ENCODE measurements around the gene NGEF.

The NGEF gene

GRCh38 chr2:233031556-233032500 is 18.8 kb upstream of the NGEF start:
- no peaks in the 10 kb centered on the region for H3K36me3 ChIP-seq (ENCODE audit: insufficient read depth, low read length)
- TF ChIP-seq EZH2 (IDR thresholded peaks at IDR 0.05; ENCODE audit: borderline replicate concordance, low read length) (no peak), CTCF (IDR thresholded peaks at IDR 0.05; ENCODE audit: low read length) (no peak)
- H3K9me3 ChIP-seq (ENCODE audit: low read length) = peaks cover 3% of the 10 kb centered on the region; the same call in 1 of the 2 replicates
- no peak overlapping the region for H3K27ac ChIP-seq (ENCODE audit: low read depth, low read length, poor library complexity, severe bottlenecking)
- H3K9me2 ChIP-seq (ENCODE audit: low read depth, low read length) = no peaks in the 10 kb centered on the region
- H3K4me3 ChIP-seq (ENCODE audit: low read depth, low read length, poor library complexity, severe bottlenecking) = no peak overlapping the region
- H3F3A ChIP-seq (ENCODE audit: insufficient read depth, low read length) = no peaks in the 10 kb centered on the region
- H3K79me2 ChIP-seq (ENCODE audit: insufficient read depth, low read length) = no peaks in the 10 kb centered on the region
- H3K4me1 ChIP-seq (ENCODE audit: insufficient read depth, low read length, severe bottlenecking) = no peaks in the 10 kb centered on the region
- peaks cover 10% of the 10 kb centered on the region; the same call in 1 of the 2 replicates for H3K27me3 ChIP-seq (ENCODE audit: insufficient read depth, low read length)
- H3K9ac ChIP-seq (ENCODE audit: low read length) = no peak overlapping the region
- no peaks in the 10 kb centered on the region for H4K20me1 ChIP-seq (ENCODE audit: insufficient read depth, low read length)
- no peak overlapping the region for H3K4me2 ChIP-seq (ENCODE audit: low read length)
- H2AFZ ChIP-seq (ENCODE audit: low read length) = no peak overlapping the region

- Histone ChIP-seq H3F3A (ENCODE audit: insufficient read depth, low read length) (no peaks in the 10 kb centered on the region), H3K9ac (ENCODE audit: low read length) (no peak overlapping the region), H3K4me3 (ENCODE audit: low read depth, low read length, poor library complexity, severe bottlenecking) (no peak overlapping the region), H3K27ac (ENCODE audit: low read depth, low read length, poor library complexity, severe bottlenecking) (no peak overlapping the region), H3K4me1 (ENCODE audit: insufficient read depth, low read length, severe bottlenecking) (no peaks in the 10 kb centered on the region), H4K20me1 (ENCODE audit: insufficient read depth, low read length) (no peaks in the 10 kb centered on the region), H3K9me3 (ENCODE audit: low read length) (no peaks in the 10 kb centered on the region), H3K9me2 (ENCODE audit: low read depth, low read length) (no peaks in the 10 kb centered on the region), H2AFZ (ENCODE audit: low read length) (no peak overlapping the region), H3K4me2 (ENCODE audit: low read length) (no peak overlapping the region), H3K36me3 (ENCODE audit: insufficient read depth, low read length) (no peaks in the 10 kb centered on the region), H3K27me3 (ENCODE audit: insufficient read depth, low read length) (peaks cover 10% of the 10 kb centered on the region; the same call in 1 of the 2 replicates), H3K79me2 (ENCODE audit: insufficient read depth, low read length) (no peaks in the 10 kb centered on the region)
- TF ChIP-seq CTCF (IDR thresholded peaks at IDR 0.05; ENCODE audit: low read length) (no peak), EZH2 (IDR thresholded peaks at IDR 0.05; ENCODE audit: borderline replicate concordance, low read length) (no peak)
Observed at GRCh38 chr2:233029321-233029720, 16.3 kb upstream of the NGEF start.

GRCh38 chr2:233026198-233026813 is 13.2 kb upstream of the NGEF start:
- Histone ChIP-seq H3K4me1 (ENCODE audit: insufficient read depth, low read length, severe bottlenecking) (no peaks in the 10 kb centered on the region), H2AFZ (ENCODE audit: low read length) (no peak overlapping the region), H3K79me2 (ENCODE audit: insufficient read depth, low read length) (no peaks in the 10 kb centered on the region), H3F3A (ENCODE audit: insufficient read depth, low read length) (no peaks in the 10 kb centered on the region), H3K27me3 (ENCODE audit: insufficient read depth, low read length) (0 out of 2 replicates have a peak, but pooled peaks cover 4% of the 10 kb centered on the region), H4K20me1 (ENCODE audit: insufficient read depth, low read length) (no peaks in the 10 kb centered on the region), H3K9ac (ENCODE audit: low read length) (no peak overlapping the region), H3K9me3 (ENCODE audit: low read length) (no peaks in the 10 kb centered on the region), H3K27ac (ENCODE audit: low read depth, low read length, poor library complexity, severe bottlenecking) (no peak overlapping the region), H3K4me2 (ENCODE audit: low read length) (no peak overlapping the region), H3K4me3 (ENCODE audit: low read depth, low read length, poor library complexity, severe bottlenecking) (no peak overlapping the region), H3K36me3 (ENCODE audit: insufficient read depth, low read length) (no peaks in the 10 kb centered on the region), H3K9me2 (ENCODE audit: low read depth, low read length) (no peaks in the 10 kb centered on the region)
- TF ChIP-seq CTCF (IDR thresholded peaks at IDR 0.05; ENCODE audit: low read length) = no peak
- TF ChIP-seq EZH2 (IDR thresholded peaks at IDR 0.05; ENCODE audit: borderline replicate concordance, low read length) = no peak

All from OCI-LY1 (cell line).